NOMO-1 (cell line): ENCODE results near the gene CRTAC1.

ENCODE experiments used
- DNase-seq, 2 experiments: peaks; one replicate each; lab custom pipeline; 2025; ENCODE audit not compliant: unreplicated experiment in 2 of 2; lab: John Stamatoyannopoulos, UW

Gene CRTAC1

DNA sequence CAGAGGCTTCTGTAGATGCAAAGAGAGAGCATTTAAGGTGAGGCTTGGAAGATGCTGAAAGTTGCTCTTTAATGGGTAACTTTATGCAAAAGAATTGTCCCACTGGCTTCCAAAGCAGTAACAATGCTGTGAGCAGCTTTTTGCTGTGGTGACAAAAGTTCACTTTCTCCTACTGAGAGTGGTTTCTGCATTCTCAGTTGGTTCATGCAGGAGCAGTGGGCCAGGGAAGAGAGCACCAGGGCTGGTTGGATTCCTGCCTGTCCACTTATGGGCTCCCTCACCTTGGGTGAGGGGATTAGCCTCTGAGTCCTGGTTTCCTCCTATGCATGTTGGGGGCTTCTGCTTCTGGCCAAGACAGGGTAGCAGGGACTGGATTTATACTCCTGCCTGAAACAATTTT is 211.8 kb downstream of the CRTAC1 start:
- no peak for DNase-seq

DNA sequence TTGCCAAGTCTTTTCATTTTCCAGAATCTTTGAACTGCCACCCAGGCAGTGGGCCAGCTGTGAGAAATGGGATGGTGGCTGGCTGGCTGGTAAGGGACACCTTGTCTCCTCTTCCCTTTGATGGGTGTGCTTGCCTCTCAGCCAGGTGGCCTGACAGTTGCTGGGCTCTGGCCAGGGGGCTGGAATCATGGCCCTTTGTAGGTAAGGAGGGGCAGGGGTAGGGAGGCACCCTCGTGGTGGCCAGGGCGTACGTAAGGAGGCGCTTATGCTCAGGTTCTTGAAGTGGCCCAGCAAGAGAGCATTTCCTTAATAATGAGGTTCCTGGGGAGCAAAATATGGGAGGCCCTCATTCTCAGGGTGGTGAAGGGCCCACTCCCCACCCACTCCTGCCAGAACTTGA is 213.8 kb downstream of the CRTAC1 start:
- no peak for DNase-seq
